Cerebellar nuclear complex (tissue), 1 donor: ENCODE measurements around the gene LRRC57.

Experiments used
- DNase-seq, 2 experiments: peaks; one replicate each; lab custom pipeline; 2025; lab: John Stamatoyannopoulos, UW

LRRC57 gene

GRCh38 chr15:42549741-42550392, 1.3 kb upstream of the LRRC57 start:
- DNase-seq = no peak

GRCh38 chr15:42549032-42549491, 469 bp upstream of the LRRC57 start:
- no peak for DNase-seq

GRCh38 chr15:42547918-42548248, 710 bp downstream of the LRRC57 start:
- no peak for DNase-seq

GRCh38 chr15:42544853-42545629, 3.6 kb downstream of the LRRC57 start:
- no peak for DNase-seq

GRCh38 chr15:42533246-42533645, 15.3 kb downstream of the LRRC57 start:
- DNase-seq = no peak

- no peak for DNase-seq
Observed at GRCh38 chr15:42528970-42529369, 19.6 kb downstream of the LRRC57 start.

- no peak for DNase-seq
Observed at GRCh38 chr15:42523331-42523730, 25.3 kb downstream of the LRRC57 start.

- no peak for DNase-seq
Observed at GRCh38 chr15:42511007-42511391, 37.6 kb downstream of the LRRC57 start.

- DNase-seq = no peak
Observed at GRCh38 chr15:42510258-42511006, 38.2 kb downstream of the LRRC57 start.

GRCh38 chr15:42508263-42508690, 40.3 kb downstream of the LRRC57 start:
- no peak for DNase-seq

GRCh38 chr15:42507514-42507913, 41.1 kb downstream of the LRRC57 start:
- DNase-seq = no peak

GRCh38 chr15:42504631-42505030, 44.0 kb downstream of the LRRC57 start:
- DNase-seq = no peak

- no peak for DNase-seq
Observed at GRCh38 chr15:42503825-42504224, 44.8 kb downstream of the LRRC57 start.

GRCh38 chr15:42502477-42502876, 46.1 kb downstream of the LRRC57 start:
- no peak for DNase-seq

- no peak for DNase-seq
Observed at GRCh38 chr15:42499858-42500609, 48.6 kb downstream of the LRRC57 start.

- DNase-seq = no peak
Observed at GRCh38 chr15:42498212-42499068, 50.2 kb downstream of the LRRC57 start.

GRCh38 chr15:42495361-42496212, 53.0 kb downstream of the LRRC57 start, which contains the start of gene SNAP23:
TSS of gene SNAP23 (plus strand) at chr15:42495634. CDS start at chr15:42511847, 16,213 bp downstream.
- peak; percentile 52 to 79 for DNase-seq

GRCh38 chr15:42494998-42495360, 53.6 kb downstream of the LRRC57 start:
- peak in 1 of 2 experiments; percentile 56 for DNase-seq

- DNase-seq = no peak
Observed at GRCh38 chr15:42493679-42494078, 54.9 kb downstream of the LRRC57 start.
